ENCODE data around the gene DHRSX. TPM values are rescaled to one million over a fixed set of nuclear protein-coding genes. Genes with fewer than 3 reads are reported as not detected.

DHRSX gene
- total and polyA plus RNA-seq, 2 of the 13 experiments (the other 11 are each of a cell fraction or from before 2014, with no cell fraction given): 15.5 to 24.3 TPM

DNA sequence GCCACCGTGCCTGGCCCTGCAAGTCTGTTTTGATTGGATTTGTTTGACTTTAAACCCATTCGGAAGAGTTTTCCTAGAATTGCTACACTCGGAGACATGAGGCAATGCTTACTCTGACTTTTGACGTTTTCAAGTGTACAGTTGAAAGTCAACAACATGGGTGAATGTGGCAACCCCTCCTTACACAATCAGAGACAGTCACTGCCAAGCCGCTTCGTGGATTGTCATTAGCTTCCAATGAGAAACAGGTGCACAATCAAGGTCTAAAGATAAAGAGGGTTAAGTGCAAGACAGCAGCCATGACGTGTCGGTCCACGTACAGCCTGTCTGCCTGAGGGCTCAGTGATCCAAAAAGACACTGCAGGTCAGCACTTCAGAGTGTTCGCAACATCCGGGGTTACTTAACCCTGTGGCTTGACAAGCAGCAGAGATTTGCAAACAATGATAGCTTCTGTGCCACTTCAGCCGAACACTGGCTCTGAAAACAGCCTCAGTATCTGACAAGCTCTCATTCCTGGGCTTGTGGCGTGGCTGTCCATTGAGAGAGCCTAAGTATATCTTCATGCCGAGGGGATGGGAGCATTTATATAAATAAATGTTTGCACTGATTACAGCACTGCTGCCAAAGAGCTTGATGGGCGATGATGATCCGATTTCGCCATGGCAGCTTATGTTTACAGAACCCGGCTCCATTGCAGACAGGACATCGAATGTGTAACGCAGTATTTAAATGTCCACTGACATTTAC is 180.0 kb downstream of the DHRSX start (continued):
- no peak for TF ChIP-seq ZBTB44 (CRISPR knock-in tag; IDR thresholded peaks at IDR 0.05)
- peak; percentile 82 for TF ChIP-seq ZBTB33 (CRISPR knock-in tag; IDR thresholded peaks at IDR 0.05)
- TF ChIP-seq SP4 (CRISPR knock-in tag; IDR thresholded peaks at IDR 0.05): 0 out of 2 replicates have a peak, but pooled peaks have one; percentile 19
- peak; percentile 47 for TF ChIP-seq U2AF1 (optimal IDR thresholded peaks at IDR 0.05; ENCODE audit: low read depth, low read length)
- no peak for TF ChIP-seq PRMT3 (CRISPR knock-in tag; IDR thresholded peaks at IDR 0.05; ENCODE audit: borderline replicate concordance, low read depth)
- peak; percentile 87 for TF ChIP-seq RXRB (CRISPR knock-in tag; IDR thresholded peaks at IDR 0.05; ENCODE audit: borderline replicate concordance)
- TF ChIP-seq ZNF496 (CRISPR knock-in tag; IDR thresholded peaks at IDR 0.05; ENCODE audit: insufficient replicate concordance): no peak
- TF ChIP-seq, protein P1, sequence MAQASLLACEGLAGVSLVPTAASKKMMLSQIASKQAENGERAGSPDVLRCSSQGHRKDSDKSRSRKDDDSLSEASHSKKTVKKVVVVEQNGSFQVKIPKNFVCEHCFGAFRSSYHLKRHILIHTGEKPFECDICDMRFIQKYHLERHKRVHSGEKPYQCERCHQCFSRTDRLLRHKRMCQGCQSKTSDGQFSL (CRISPR knock-in tag; IDR thresholded peaks at IDR 0.05): no peak
- no peak for TF ChIP-seq ARHGAP35 (CRISPR knock-in tag; IDR thresholded peaks at IDR 0.05; ENCODE audit: borderline replicate concordance)
- peak; percentile 90 for TF ChIP-seq TBX2 (CRISPR knock-in tag; IDR thresholded peaks at IDR 0.05; ENCODE audit: borderline replicate concordance)
- TF ChIP-seq, protein P2, sequence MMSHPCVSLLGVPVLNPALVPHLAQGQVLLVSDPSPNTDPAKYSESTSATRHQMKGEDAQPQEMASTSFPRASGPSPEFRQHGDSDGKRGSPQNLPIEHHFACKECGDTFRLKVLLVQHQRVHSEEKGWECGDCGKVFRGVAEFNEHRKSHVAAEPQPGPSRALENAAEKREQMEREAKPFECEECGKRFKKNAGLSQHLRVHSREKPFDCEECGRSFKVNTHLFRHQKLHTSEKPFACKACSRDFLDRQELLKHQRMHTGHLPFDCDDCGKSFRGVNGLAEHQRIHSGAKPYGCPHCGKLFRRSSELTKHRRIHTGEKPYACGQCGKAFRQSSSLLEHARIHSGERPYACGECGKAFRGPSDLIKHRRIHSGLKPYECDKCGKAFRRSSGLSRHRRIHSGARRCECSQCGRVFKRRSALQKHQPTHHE (CRISPR knock-in tag; IDR thresholded peaks at IDR 0.05; ENCODE audit: borderline replicate concordance): peak; percentile 80; the same call in 1 of the 2 replicates
- peak; percentile 82 for TF ChIP-seq NR2F6 (IDR thresholded peaks at IDR 0.05)
- TF ChIP-seq NR2F6 (CRISPR knock-in tag; IDR thresholded peaks at IDR 0.05): peak; percentile 67
- peak; percentile 88 for TF ChIP-seq ZNF317 (CRISPR knock-in tag; IDR thresholded peaks at IDR 0.05)
- no peak for TF ChIP-seq RORA (CRISPR knock-in tag; IDR thresholded peaks at IDR 0.05)
- TF ChIP-seq KDM6A (CRISPR knock-in tag; IDR thresholded peaks at IDR 0.05; ENCODE audit: low read depth): peak; percentile 73
- TF ChIP-seq ZNF614 (CRISPR knock-in tag; IDR thresholded peaks at IDR 0.05; ENCODE audit: borderline replicate concordance): peak; percentile 64; the same call in 1 of the 2 replicates
- TF ChIP-seq, protein P3, sequence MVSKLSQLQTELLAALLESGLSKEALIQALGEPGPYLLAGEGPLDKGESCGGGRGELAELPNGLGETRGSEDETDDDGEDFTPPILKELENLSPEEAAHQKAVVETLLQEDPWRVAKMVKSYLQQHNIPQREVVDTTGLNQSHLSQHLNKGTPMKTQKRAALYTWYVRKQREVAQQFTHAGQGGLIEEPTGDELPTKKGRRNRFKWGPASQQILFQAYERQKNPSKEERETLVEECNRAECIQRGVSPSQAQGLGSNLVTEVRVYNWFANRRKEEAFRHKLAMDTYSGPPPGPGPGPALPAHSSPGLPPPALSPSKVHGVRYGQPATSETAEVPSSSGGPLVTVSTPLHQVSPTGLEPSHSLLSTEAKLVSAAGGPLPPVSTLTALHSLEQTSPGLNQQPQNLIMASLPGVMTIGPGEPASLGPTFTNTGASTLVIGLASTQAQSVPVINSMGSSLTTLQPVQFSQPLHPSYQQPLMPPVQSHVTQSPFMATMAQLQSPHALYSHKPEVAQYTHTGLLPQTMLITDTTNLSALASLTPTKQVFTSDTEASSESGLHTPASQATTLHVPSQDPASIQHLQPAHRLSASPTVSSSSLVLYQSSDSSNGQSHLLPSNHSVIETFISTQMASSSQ (IDR thresholded peaks at IDR 0.05; ENCODE audit: low read depth): peak; percentile 42; the same call in 1 of the 2 replicates
- TF ChIP-seq, protein P3 (CRISPR knock-in tag; IDR thresholded peaks at IDR 0.05; ENCODE audit: borderline replicate concordance): peak; percentile 45; the same call in 1 of the 2 replicates

Data from HepG2 (cell line).